WTC11 (cell line): ENCODE results near the gene ZDHHC14. TPM values are rescaled to one million over a fixed set of nuclear protein-coding genes. Genes with fewer than 3 reads are reported as not detected.

Experiments
- ATAC-seq: fragments of 200-7000 bp; cut with Tn5 transposase; 2 replicates; pipeline ENCODE4 v1.10.0; 2021; ENCODE audit warnings: mild to moderate bottlenecking, moderate library complexity
- CTCF ChIA-PET: fragments of 300-600 bp; sonication (Branson Sonifier 250); formaldehyde crosslinking; loops from one replicate; lab custom pipeline; 2021; ENCODE audit warnings: antibody characterized with exemption; lab: Charles Lee
- POLR2A ChIA-PET: fragments of 350-600 bp; sonication (Branson Sonifier 250); formaldehyde crosslinking; loops from one replicate; lab custom pipeline; 2021; ENCODE audit warnings: antibody characterized with exemption; lab: Charles Lee
- DNase-seq: peaks from one replicate; pipeline ENCODE4 v3.0.0; 2021; ENCODE audit warnings: low spot score
- H3K27ac Mint-ChIP-seq: 2 replicates; pipeline ENCODE4 v1.8.0; 2021; ENCODE audit warnings: mixed read lengths
- H3K27me3 Mint-ChIP-seq: 2 replicates; pipeline ENCODE4 v1.8.0; 2021; ENCODE audit warnings: low read depth, mild to moderate bottlenecking, moderate library complexity, mixed read lengths
- H3K36me3 Mint-ChIP-seq: 2 replicates; pipeline ENCODE4 v1.8.0; 2021; ENCODE audit warnings: mixed read lengths
- H3K4me1 Mint-ChIP-seq: 2 replicates; pipeline ENCODE4 v1.8.0; 2022; ENCODE audit warnings: mixed read lengths
- H3K4me3 Mint-ChIP-seq: 2 replicates; pipeline ENCODE4 v1.8.0; 2021; ENCODE audit warnings: mild to moderate bottlenecking, moderate library complexity, mixed read lengths
- H3K9me3 Mint-ChIP-seq: 2 replicates; pipeline ENCODE4 v1.8.0; 2021; ENCODE audit warnings: mixed read lengths
- ATF1 ChIP-seq: sonication (generic); formaldehyde crosslinking; IDR thresholded peaks from 2 replicates; pipeline ENCODE4 v1.8.1; 2023; ENCODE audit warnings: mild to moderate bottlenecking, moderate library complexity, missing genetic modification reagents
- ATF6 ChIP-seq: sonication (generic); formaldehyde crosslinking; IDR thresholded peaks from 2 replicates; pipeline ENCODE4 v1.8.1; 2023; ENCODE audit warnings: mild to moderate bottlenecking, missing genetic modification reagents
- CBFB ChIP-seq: sonication (generic); formaldehyde crosslinking; IDR thresholded peaks from 2 replicates; pipeline ENCODE4 v1.8.1; 2022; ENCODE audit warnings: mild to moderate bottlenecking, low read depth, missing genetic modification reagents
- CREB1 ChIP-seq: sonication (generic); formaldehyde crosslinking; IDR thresholded peaks from 2 replicates; pipeline ENCODE4 v1.8.0; 2023; ENCODE audit warnings: mild to moderate bottlenecking, missing genetic modification reagents
- CTCF ChIP-seq: fragments of 200-600 bp; IDR thresholded peaks from 2 replicates; pipeline ENCODE4 v1.8.0; 2022; ENCODE audit warnings: antibody characterized with exemption
- E2F5 ChIP-seq: sonication (generic); formaldehyde crosslinking; IDR thresholded peaks from 2 replicates; pipeline ENCODE4 v1.8.1; 2022; ENCODE audit warnings: mild to moderate bottlenecking, moderate library complexity, missing genetic modification reagents
- ELF4 ChIP-seq: sonication (generic); formaldehyde crosslinking; IDR thresholded peaks from 2 replicates; pipeline ENCODE4 v1.8.1; 2022; ENCODE audit warnings: low read depth, mild to moderate bottlenecking, moderate library complexity, missing genetic modification reagents
- FOXP1 ChIP-seq: sonication (generic); formaldehyde crosslinking; IDR thresholded peaks from 2 replicates; pipeline ENCODE4 v1.8.0; 2022; ENCODE audit warnings: missing genetic modification reagents, mild to moderate bottlenecking, moderate library complexity, borderline replicate concordance
- IRF2 ChIP-seq: sonication (generic); formaldehyde crosslinking; IDR thresholded peaks from 2 replicates; pipeline ENCODE4 v1.8.0; 2022; ENCODE audit warnings: low read depth, missing genetic modification reagents, borderline replicate concordance
- KAT7 ChIP-seq: sonication (generic); formaldehyde crosslinking; IDR thresholded peaks from 2 replicates; pipeline ENCODE4 v1.8.1; 2023; ENCODE audit warnings: missing genetic modification reagents, mild to moderate bottlenecking, borderline replicate concordance
- MXD4 ChIP-seq: fragments of 250-450 bp; sonication (Bioruptor Pico); IDR thresholded peaks from 2 replicates; pipeline ENCODE4 v1.8.0; 2021; ENCODE audit warnings: mild to moderate bottlenecking, moderate library complexity, borderline replicate concordance
- MYBL2 ChIP-seq: sonication (generic); formaldehyde crosslinking; IDR thresholded peaks from 2 replicates; pipeline ENCODE4 v1.8.1; 2023; ENCODE audit warnings: mild to moderate bottlenecking, moderate library complexity, missing genetic modification reagents
- NFYB ChIP-seq: sonication (generic); formaldehyde crosslinking; conservative IDR thresholded peaks from 2 replicates; pipeline ENCODE4 v1.8.0; 2022; ENCODE audit warnings: low read depth, missing genetic modification reagents
- NR3C1 ChIP-seq: sonication (generic); formaldehyde crosslinking; conservative IDR thresholded peaks from 2 replicates; pipeline ENCODE4 v1.8.1; 2023; ENCODE audit warnings: low read depth, mild to moderate bottlenecking, missing genetic modification reagents
- RORB ChIP-seq: fragments of 250-450 bp; sonication (Bioruptor Pico); IDR thresholded peaks from 2 replicates; pipeline ENCODE4 v1.9.0; 2021; ENCODE audit warnings: mild to moderate bottlenecking
- SMAD3 ChIP-seq: sonication (generic); formaldehyde crosslinking; IDR thresholded peaks from 2 replicates; pipeline ENCODE4 v1.8.0; 2022; ENCODE audit warnings: missing genetic modification reagents, mild to moderate bottlenecking, borderline replicate concordance
- TEAD1 ChIP-seq: sonication (generic); formaldehyde crosslinking; IDR thresholded peaks from 2 replicates; pipeline ENCODE4 v1.8.0; 2022; ENCODE audit warnings: mild to moderate bottlenecking, missing genetic modification reagents
- ZBTB21 ChIP-seq: sonication (generic); formaldehyde crosslinking; IDR thresholded peaks from 2 replicates; pipeline ENCODE4 v1.8.1; 2023; ENCODE audit warnings: mild to moderate bottlenecking, missing genetic modification reagents, borderline replicate concordance
- ZNF121 ChIP-seq: sonication (generic); formaldehyde crosslinking; IDR thresholded peaks from 2 replicates; pipeline ENCODE4 v1.8.0; 2023; ENCODE audit warnings: missing genetic modification reagents
- ZNF263 ChIP-seq: sonication (generic); formaldehyde crosslinking; IDR thresholded peaks from 2 replicates; pipeline ENCODE4 v1.8.1; 2022; ENCODE audit warnings: low read depth, mild to moderate bottlenecking, moderate library complexity, missing genetic modification reagents
- ZNF423 ChIP-seq: fragments of 250-450 bp; sonication (Bioruptor Pico); IDR thresholded peaks from 2 replicates; pipeline ENCODE4 v2.1.2; 2022; ENCODE audit warnings: mild to moderate bottlenecking, moderate library complexity
- total RNA-seq: library from RNA; stranded (reverse); gene quantifications from 3 replicates; pipeline ENCODE4 v1.2.3, GENCODE V29; 2021
- TF ChIP-seq, protein P1 (sequence below): fragments of 250-450 bp; sonication (Bioruptor Pico); IDR thresholded peaks from 2 replicates; pipeline ENCODE4 v1.9.0; 2021; ENCODE audit warnings: mild to moderate bottlenecking
- TF ChIP-seq, protein P2 (sequence below): fragments of 250-450 bp; sonication (Bioruptor Pico); IDR thresholded peaks from 2 replicates; pipeline ENCODE4 v1.9.0; 2021; ENCODE audit warnings: mild to moderate bottlenecking, borderline replicate concordance
- TF ChIP-seq, protein P3 (sequence below): fragments of 250-450 bp; sonication (Bioruptor Pico); IDR thresholded peaks from 2 replicates; pipeline ENCODE4 v1.9.0; 2021; ENCODE audit warnings: moderate library complexity, mild to moderate bottlenecking, inconsistent platforms, borderline replicate concordance

Gene ZDHHC14
- total RNA-seq, 1 experiment from 2014 or later: 6.6 TPM

GRCh38 chr6:157398151-157398550 lies 17.2 kb downstream of the ZDHHC14 start:
- H3K36me3 Mint-ChIP-seq: 0 out of 2 replicates have a peak, but pooled peaks cover 2% of the 10 kb centered on the region
- no peak for TF ChIP-seq ELF4 (CRISPR knock-in tag)
- TF ChIP-seq CBFB (CRISPR knock-in tag): no peak
- no peak for TF ChIP-seq KAT7 (CRISPR knock-in tag)
- TF ChIP-seq NR3C1 (CRISPR knock-in tag): no peak
- TF ChIP-seq, protein P1, sequence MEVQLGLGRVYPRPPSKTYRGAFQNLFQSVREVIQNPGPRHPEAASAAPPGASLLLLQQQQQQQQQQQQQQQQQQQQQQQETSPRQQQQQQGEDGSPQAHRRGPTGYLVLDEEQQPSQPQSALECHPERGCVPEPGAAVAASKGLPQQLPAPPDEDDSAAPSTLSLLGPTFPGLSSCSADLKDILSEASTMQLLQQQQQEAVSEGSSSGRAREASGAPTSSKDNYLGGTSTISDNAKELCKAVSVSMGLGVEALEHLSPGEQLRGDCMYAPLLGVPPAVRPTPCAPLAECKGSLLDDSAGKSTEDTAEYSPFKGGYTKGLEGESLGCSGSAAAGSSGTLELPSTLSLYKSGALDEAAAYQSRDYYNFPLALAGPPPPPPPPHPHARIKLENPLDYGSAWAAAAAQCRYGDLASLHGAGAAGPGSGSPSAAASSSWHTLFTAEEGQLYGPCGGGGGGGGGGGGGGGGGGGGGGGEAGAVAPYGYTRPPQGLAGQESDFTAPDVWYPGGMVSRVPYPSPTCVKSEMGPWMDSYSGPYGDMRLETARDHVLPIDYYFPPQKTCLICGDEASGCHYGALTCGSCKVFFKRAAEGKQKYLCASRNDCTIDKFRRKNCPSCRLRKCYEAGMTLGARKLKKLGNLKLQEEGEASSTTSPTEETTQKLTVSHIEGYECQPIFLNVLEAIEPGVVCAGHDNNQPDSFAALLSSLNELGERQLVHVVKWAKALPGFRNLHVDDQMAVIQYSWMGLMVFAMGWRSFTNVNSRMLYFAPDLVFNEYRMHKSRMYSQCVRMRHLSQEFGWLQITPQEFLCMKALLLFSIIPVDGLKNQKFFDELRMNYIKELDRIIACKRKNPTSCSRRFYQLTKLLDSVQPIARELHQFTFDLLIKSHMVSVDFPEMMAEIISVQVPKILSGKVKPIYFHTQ: no peak
- no peak for TF ChIP-seq ZNF121 (CRISPR knock-in tag)
- no peak for TF ChIP-seq ZBTB21 (CRISPR knock-in tag)
- no peak for TF ChIP-seq IRF2
- TF ChIP-seq, protein P2, sequence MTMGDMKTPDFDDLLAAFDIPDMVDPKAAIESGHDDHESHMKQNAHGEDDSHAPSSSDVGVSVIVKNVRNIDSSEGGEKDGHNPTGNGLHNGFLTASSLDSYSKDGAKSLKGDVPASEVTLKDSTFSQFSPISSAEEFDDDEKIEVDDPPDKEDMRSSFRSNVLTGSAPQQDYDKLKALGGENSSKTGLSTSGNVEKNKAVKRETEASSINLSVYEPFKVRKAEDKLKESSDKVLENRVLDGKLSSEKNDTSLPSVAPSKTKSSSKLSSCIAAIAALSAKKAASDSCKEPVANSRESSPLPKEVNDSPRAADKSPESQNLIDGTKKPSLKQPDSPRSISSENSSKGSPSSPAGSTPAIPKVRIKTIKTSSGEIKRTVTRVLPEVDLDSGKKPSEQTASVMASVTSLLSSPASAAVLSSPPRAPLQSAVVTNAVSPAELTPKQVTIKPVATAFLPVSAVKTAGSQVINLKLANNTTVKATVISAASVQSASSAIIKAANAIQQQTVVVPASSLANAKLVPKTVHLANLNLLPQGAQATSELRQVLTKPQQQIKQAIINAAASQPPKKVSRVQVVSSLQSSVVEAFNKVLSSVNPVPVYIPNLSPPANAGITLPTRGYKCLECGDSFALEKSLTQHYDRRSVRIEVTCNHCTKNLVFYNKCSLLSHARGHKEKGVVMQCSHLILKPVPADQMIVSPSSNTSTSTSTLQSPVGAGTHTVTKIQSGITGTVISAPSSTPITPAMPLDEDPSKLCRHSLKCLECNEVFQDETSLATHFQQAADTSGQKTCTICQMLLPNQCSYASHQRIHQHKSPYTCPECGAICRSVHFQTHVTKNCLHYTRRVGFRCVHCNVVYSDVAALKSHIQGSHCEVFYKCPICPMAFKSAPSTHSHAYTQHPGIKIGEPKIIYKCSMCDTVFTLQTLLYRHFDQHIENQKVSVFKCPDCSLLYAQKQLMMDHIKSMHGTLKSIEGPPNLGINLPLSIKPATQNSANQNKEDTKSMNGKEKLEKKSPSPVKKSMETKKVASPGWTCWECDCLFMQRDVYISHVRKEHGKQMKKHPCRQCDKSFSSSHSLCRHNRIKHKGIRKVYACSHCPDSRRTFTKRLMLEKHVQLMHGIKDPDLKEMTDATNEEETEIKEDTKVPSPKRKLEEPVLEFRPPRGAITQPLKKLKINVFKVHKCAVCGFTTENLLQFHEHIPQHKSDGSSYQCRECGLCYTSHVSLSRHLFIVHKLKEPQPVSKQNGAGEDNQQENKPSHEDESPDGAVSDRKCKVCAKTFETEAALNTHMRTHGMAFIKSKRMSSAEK (CRISPR knock-in tag): no peak
- no peak for TF ChIP-seq MYBL2 (CRISPR knock-in tag)
- TF ChIP-seq MXD4: no peak
- TF ChIP-seq, protein P3, sequence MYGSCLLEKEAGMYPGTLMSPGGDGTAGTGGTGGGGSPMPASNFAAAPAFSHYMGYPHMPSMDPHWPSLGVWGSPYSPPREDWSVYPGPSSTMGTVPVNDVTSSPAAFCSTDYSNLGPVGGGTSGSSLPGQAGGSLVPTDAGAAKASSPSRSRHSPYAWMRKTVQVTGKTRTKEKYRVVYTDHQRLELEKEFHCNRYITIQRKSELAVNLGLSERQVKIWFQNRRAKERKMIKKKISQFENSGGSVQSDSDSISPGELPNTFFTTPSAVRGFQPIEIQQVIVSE (CRISPR knock-in tag): no peak
- TF ChIP-seq RORB (CRISPR knock-in tag): no peak
- no peak for TF ChIP-seq ATF1 (CRISPR knock-in tag)
- no peak for TF ChIP-seq CREB1
- TF ChIP-seq NFYB: no peak
- no peak for TF ChIP-seq E2F5 (CRISPR knock-in tag)
- no peak for TF ChIP-seq TEAD1
- TF ChIP-seq, all 79 proteins: peak for 0
- Mint-ChIP-seq H3K27me3 (no peaks in the 10 kb centered on the region), H3K4me1 (peaks cover 53% of the 10 kb centered on the region), H3K9me3 (peaks cover 8% of the 10 kb centered on the region; the same call in 1 of the 2 replicates), H3K4me3 (no peak overlapping the region), H3K27ac (no peak overlapping the region)
- ChIA-PET CTCF (interaction anchor here (0.6 to 1.4 kb wide), 3 partner anchors 13 to 83 kb away, joined by 3 to 4 read pairs (median 4); no protein-coding TSS in a partner anchor), POLR2A (no interaction called here)
- no peak for DNase-seq
- peak; percentile 67 for ATAC-seq

DNA sequence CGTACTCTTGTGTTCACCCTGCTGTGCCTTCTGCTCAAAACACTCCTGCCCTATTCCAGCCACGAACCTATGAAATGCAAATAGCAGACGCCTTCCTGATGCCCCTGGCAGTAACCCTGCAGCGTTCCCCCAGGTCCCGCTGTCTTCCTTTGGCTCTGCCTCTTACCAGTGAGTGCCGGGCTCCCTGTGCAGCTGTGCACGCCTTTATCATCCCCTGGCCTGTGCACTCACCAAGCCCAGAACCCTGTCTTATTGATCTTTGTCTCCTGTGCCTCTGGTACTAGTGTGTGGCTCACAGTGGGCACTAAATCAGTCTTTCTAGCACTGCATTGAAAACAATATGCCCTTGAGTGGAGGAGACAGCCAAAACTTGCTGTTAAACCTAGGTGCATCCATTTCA lies 19.7 kb downstream of the ZDHHC14 start:
- H3K27me3 Mint-ChIP-seq: no peaks in the 10 kb centered on the region
- CTCF ChIA-PET: no interaction called here
- ATAC-seq: no peak
- TF ChIP-seq ZNF263 (CRISPR knock-in tag): no peak
- TF ChIP-seq ZNF423 (CRISPR knock-in tag): no peak
- TF ChIP-seq SMAD3 (CRISPR knock-in tag): no peak
- TF ChIP-seq FOXP1: no peak
- no peak for TF ChIP-seq ATF6
- no peak for TF ChIP-seq CTCF

More for the DNA sequence above, 19.7 kb downstream of the ZDHHC14 start:
- H3K27ac Mint-ChIP-seq: no peak overlapping the region
- no peak overlapping the region for H3K4me3 Mint-ChIP-seq
- no peak for DNase-seq
- H3K36me3 Mint-ChIP-seq: no peaks in the 10 kb centered on the region; the same call in 1 of the 2 replicates
- POLR2A ChIA-PET: no interaction called here
- H3K9me3 Mint-ChIP-seq: peaks cover 8% of the 10 kb centered on the region; the same call in 1 of the 2 replicates
- peaks cover 62% of the 10 kb centered on the region for H3K4me1 Mint-ChIP-seq
